GM19397 (cell line): Measurements from ENCODE around the gene RBSN.
"Not testable (repeated sequence)": the region's sequence is repeated elsewhere in the genome, so short reads cannot be mapped to it uniquely, and the experiment has no call there.

ENCODE experiments used
- ATAC-seq: cut with Tn5 transposase; IDR thresholded peaks from one replicate; pipeline ENCODE4 v1.9.1; 2021; ENCODE audit warnings: mild to moderate bottlenecking, moderate library complexity; ENCODE audit not compliant: unreplicated experiment

The RBSN gene

DNA sequence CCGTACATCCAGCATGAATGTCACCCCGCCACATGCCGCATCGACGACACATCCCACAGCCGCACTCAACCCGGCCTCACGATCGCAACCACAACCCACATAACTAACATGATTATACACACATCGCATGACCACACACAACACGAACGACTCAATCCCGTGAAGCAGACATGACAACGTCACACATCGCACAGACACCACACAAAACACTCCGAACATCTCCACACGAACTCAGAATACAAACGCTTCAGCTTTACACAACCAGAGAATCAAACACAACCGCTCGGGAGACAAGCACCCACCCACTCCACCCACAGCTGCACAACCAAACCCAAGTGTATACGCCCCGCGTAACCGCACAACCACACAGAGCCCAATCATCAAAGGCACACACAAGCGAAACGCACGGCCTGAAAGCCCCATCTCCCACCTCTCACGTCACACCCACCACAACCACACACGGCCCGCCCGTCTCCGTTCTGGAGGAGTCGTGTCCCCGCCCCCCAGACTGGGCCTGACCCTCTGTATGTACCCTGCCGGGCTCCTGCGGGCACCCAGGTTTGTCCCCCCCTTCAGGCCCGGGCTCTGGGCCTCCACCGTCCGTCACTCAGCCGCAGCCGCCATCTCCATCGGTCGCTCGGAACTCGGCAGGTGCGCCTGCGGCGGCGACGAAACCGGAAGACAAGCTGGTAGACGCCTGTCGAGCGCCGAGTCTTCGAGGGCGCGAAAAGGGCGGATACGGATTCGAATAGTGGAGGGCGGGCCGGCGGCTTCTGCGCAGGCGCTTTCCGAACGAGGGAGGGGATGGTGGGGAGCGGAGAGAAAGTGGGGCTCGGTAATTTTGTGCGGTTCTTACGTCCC lies at the start of gene RBSN:
RBSN (minus strand) TSS at position 646 of the 861 bp plus-strand sequence. CDS start 3,028 bp downstream, outside the sequence.
- ATAC-seq, result peak; percentile 87

- ATAC-seq, result no peak
Observed at GRCh38 chr3:15148614-15149013, 49.7 kb upstream of the RBSN start.

DNA sequence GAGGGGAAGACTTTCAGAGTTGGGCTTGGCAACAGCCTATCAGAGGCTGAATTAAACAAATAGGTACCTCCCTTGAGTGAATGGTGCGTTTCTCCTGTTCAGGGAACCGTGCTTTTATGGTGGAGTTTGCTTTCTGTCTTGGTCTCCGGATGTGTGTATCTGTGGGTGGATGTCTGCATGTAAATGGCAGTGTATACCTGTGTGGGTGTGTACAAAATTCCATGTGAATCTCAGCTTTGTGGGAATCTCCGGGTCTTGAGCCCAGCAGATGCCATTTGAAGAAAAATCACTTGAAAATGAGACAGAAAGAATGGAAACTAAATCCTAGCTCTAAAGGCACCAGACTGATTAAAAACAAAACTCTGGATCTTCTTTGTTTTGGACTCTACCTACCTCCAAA lies 37.9 kb upstream of the RBSN start:
- not testable (repeated sequence) for ATAC-seq

DNA sequence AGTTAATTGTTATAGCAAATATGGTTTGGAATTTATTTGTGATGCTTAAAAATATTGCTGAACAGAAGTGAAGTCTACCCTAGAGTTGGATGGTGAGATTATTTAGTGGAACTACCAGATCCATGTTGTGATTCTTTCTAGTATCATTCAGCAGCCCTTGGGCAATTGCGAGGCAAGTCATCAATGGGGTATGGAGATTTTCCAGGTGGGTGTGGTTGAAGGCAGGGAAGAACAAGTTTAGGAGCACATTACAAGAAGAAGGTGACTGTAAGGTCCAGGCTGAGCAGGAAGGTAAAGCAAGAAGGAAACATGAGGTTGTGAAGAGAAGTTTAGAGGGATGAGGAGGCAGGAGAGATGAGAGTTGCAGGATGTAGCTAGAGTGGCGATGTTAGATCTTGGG lies 36.0 kb upstream of the RBSN start:
- ATAC-seq, result not testable (repeated sequence)

DNA sequence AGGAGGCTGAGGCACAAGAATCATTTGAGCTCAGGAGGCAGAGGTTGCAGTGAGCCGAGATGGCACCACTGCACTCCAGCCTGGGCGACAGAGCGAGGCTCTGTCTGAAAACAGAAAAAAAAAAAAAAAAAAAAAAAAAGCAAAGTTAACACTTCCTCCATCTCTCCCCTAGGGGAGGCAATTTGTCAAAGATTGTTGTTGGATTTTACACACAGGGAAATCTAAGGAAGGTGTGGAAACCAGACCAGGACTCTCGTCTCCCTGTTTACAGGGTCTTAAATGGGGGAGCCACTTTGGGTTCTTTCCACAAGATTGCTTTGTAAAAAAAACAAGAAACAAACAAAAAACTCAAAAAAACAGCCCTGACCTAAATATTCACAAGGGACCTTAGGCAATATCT lies 29.5 kb upstream of the RBSN start:
- ATAC-seq, result not testable (repeated sequence)

DNA sequence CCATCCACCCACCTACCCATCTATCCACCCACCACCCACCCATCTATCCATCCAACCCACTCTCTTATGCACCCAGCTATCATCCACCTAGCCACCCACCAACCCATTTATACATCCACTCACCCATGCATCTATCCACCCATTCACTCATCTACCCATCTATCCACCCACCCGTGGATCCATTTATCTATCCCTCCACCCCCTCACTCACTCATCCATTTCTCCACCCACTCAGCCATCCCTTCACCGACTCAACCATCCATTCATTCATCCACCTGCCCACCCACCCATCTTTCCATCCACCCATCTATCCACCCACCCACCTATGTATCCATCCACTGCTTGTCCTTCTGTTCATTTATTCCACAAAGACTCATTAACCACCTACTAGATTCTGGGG lies 28.0 kb upstream of the RBSN start:
- ATAC-seq, result not testable (repeated sequence)

GRCh38 chr3:15122398-15122797 lies 23.4 kb upstream of the RBSN start:
- ATAC-seq, result no peak

DNA sequence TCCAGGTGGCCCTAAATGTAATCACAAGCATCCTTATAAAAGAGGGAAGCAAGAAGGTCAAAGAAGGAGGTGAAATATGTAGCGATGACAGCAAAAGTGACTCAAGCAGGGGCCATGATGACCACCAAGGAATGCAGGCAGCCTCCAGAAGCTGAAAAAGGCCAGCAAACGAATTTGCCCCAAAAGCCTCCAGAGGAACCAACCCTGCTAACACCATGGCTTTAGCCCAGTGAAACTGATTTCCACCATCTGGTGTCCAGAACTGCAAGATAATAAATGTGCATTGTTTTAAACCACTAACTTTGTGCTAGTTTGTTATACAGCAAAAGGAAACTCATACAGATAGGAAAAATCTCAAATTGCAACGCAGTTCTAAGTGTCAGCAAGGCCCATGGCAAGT lies 23.0 kb upstream of the RBSN start:
- no peak for ATAC-seq

- ATAC-seq, result no peak
Observed at GRCh38 chr3:15120986-15121385, 22.0 kb upstream of the RBSN start.

- no peak for ATAC-seq
Observed at GRCh38 chr3:15117011-15117410, 18.1 kb upstream of the RBSN start.

DNA sequence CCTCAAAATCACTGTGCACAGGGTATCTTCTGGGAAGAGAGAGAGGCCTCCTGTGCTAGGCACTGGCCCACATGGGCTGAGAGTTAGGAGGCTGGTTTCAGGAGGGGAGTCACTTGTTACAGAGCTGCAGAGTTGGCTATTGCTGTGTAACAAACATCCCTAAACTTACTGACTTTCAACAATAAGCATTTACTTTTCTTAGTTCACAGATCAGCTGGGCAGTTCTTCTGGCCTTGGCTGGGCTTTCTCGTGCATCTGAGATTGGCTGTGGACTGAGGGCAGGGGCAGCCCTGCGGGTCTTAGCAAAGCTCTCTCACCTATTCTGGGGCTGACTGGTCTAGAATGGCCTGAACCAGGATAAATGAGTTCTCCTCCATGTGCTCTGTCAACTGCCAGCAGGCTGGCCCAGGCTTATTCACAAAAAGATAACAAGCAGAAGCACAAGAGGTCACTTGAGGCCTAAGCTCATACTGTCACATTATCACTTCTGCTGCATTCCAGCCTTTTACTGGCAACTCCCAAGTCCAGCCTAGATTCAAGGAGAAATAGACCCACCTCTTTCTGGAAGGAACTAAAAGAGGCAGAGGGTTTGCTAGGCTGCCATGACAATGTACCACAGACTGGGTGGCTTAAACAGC lies 17.2 kb upstream of the RBSN start:
- ATAC-seq, result no peak

DNA sequence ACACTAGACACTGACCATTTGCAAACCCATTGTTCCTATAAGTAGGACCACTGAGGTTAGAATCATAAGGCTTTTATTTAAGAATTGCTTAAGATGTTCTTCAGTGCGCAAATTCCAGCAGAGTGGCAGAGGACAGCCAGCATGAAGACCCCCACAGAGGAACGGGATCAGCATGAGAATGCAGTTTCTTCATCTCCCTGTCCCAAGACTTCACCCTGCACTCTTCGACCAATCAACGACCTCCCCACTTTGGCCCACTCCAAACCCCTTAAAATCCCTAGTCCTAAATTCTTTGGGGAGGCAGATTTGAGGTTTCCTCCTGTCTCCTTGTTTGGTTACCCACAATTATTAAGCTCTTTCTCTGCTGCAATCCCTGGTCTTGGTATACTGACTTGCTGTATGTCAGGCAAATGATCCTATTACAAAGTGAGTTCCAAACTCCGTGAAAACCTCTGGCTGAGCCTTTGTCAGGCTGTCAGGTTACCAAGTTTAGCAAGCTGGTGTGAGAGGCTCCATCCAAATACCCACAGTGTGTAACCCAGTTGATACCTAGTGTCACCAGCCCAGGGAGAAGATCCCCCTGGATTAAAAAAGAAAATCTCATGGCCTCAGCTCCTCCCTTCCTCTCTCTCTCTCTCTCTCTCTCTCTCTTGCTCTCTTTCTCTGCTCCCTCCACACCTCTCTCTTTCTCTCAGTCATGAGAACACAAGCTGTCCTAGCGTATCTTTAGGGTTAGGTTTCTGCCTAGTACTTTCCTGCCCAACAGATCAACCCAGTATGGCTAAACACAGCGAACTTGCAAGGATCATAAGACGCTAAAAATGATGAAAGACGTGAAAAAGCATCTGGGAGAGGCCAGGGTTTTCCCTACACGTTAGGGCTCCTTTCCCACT lies 15.8 kb upstream of the RBSN start:
- ATAC-seq, result no peak

- ATAC-seq, result no peak
Observed at GRCh38 chr3:15113884-15114283, 14.9 kb upstream of the RBSN start.

GRCh38 chr3:15113471-15113870 lies 14.5 kb upstream of the RBSN start:
- ATAC-seq, result no peak

DNA sequence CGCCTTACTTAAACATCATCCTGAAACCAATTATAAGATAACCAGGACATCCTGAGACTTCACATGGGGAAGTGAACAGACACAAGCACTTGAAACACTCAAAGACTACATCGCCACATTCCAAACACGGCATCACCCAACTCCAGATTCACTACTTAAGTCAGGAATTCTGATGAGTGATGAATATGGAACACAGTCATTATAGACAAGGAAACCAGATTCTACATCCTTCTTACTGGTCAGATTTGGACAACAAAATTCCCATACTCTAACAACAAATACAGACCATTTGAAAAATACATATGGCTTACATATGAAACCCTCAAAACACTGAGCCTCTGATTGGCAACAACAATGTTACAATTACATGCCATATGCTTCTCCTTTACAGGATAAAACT lies 13.1 kb upstream of the RBSN start:
- ATAC-seq, result no peak

GRCh38 chr3:15110206-15110605 lies 11.3 kb upstream of the RBSN start:
- no peak for ATAC-seq

- ATAC-seq, result no peak
Observed at GRCh38 chr3:15108869-15109268, 9.9 kb upstream of the RBSN start.

GRCh38 chr3:15108082-15108545 lies 9.2 kb upstream of the RBSN start:
- ATAC-seq, result no peak

DNA sequence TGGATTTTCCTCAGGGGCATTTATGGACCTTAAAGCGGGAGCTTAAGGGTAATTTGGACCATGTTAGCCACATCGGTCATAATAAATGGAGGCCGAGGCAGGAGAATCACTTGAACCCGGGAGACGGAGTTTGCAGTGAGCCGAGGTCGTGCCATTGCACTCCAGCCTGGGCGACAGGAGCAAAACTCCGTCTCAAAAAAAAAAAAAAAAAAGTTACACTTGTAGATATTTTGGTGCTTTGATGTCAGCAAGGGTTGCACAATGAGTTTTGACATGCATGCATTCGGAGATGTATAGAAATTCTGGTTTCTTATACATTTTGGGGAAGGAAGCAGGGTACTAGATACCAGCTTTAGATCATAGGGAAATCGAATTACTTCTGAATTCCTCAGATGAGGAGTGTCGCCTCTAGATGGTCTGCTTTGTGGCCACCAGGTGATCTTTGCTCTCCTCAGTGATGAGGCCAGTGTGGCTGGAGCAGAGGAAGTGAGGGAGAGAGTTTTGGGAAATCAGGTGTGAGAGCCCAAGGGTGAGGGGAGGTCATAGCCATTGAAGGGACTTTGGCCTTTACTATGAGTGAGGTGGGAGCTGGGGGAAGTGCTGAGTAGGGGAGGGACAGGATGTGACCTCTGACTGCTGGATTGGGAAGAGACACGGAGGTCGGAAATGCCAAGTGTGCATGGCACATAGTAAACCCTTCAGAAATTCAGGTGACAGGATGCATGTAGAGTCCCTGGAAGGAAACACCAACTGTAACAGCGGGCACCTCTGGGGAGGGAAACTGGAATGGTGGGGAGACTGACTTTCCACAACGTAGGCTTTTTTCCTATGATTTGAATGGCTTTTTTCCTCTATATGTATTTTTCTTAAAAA lies 8.4 kb upstream of the RBSN start:
- no peak for ATAC-seq

DNA sequence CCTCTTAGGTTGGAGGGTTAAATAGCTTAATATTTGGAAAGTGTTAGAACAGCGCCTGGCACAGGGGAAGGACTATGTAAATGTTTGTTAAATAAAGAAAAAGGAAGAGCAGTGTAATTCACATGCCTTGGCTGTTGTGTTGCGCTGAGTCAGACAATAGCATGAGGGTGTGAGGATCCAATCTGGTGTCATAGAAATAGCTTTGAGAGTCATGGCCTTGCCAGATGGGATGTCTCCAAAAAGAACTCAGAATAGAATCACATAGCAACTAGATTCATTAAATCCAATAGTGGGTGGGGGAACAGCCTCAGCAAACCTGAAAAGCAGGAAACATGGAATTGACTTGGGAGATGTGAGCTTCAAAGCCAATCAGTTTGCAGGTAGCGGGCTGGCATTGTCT lies 3.9 kb upstream of the RBSN start:
- ATAC-seq, result no peak
